Liver (tissue), 9 donors: ENCODE measurements around the gene FBXW7. TPM values are rescaled to one million over a fixed set of nuclear protein-coding genes. Genes with fewer than 3 reads are reported as not detected.

Experiments
- DNase-seq: peaks from one replicate; pipeline ENCODE4 v3.0.0-alpha.2; 2017; ENCODE audit warnings: low spot score
- H3K27ac ChIP-seq, 2 donors: one replicate each; pipeline ENCODE4 v1.7.0; 2013; ENCODE audit warnings: inconsistent platforms in 2 of 2, low read length in 2 of 2, control low read depth in 1 of 2, low read depth in 1 of 2, mild to moderate bottlenecking in 1 of 2
- H3K27me3 ChIP-seq, 4 donors: one replicate each; pipeline versions ENCODE4 v1.6.1 to v1.7.0; 2013; ENCODE audit warnings: low read length in 3 of 4, inconsistent platforms in 1 of 4, mild to moderate bottlenecking in 1 of 4, moderate library complexity in 1 of 4; ENCODE audit not compliant: control insufficient read depth in 4 of 4, insufficient read depth in 4 of 4
- H3K36me3 ChIP-seq, 4 donors: one replicate each; pipeline versions ENCODE4 v1.6.1 to v1.7.0; 2013; ENCODE audit warnings: low read length in 3 of 4, mild to moderate bottlenecking in 3 of 4, low read depth in 1 of 4, moderate library complexity in 1 of 4; ENCODE audit not compliant: control insufficient read depth in 4 of 4, insufficient read depth in 3 of 4
- H3K4me1 ChIP-seq, 4 donors: one replicate each; pipeline versions ENCODE4 v1.6.1 to v1.7.0; 2013; ENCODE audit warnings: low read length in 3 of 4, mild to moderate bottlenecking in 3 of 4, moderate library complexity in 1 of 4; ENCODE audit not compliant: control insufficient read depth in 4 of 4, insufficient read depth in 4 of 4
- H3K4me3 ChIP-seq, 3 donors: one replicate each; pipeline versions ENCODE4 v1.6.1 to v1.7.0; 2013; ENCODE audit warnings: low read length in 3 of 3, control low read depth in 1 of 3, low read depth in 1 of 3, mild to moderate bottlenecking in 1 of 3
- H3K9ac ChIP-seq, 2 donors: one replicate each; pipeline ENCODE4 v1.7.0; 2013; ENCODE audit warnings: low read length in 2 of 2, mild to moderate bottlenecking in 2 of 2, moderate library complexity in 2 of 2, control low read depth in 1 of 2, low read depth in 1 of 2
- H3K9me3 ChIP-seq, 4 donors: one replicate each; pipeline versions ENCODE4 v1.6.1 to v1.7.0; 2013; ENCODE audit warnings: low read length in 3 of 4; ENCODE audit not compliant: control insufficient read depth in 4 of 4
- EGR1 ChIP-seq, 2 donors: IDR thresholded peaks; 2 replicates each; pipeline ENCODE4 v1.6.1; 2016 to 2018; ENCODE audit warnings: antibody characterized with exemption in 2 of 2, low read depth in 2 of 2
- FOXA1 ChIP-seq: IDR thresholded peaks from 2 replicates; pipeline ENCODE4 v1.6.1; 2016; ENCODE audit warnings: antibody characterized with exemption
- FOXA2 ChIP-seq: IDR thresholded peaks from 2 replicates; pipeline ENCODE4 v1.6.1; 2016; ENCODE audit warnings: antibody characterized with exemption
- GABPA ChIP-seq, 2 donors: IDR thresholded peaks in 1 of 2; conservative IDR thresholded peaks in 1 of 2; 2 replicates each; pipeline ENCODE4 v1.6.1; 2016; ENCODE audit warnings: antibody characterized with exemption in 2 of 2, mild to moderate bottlenecking in 1 of 2, moderate library complexity in 1 of 2
- HNF4A ChIP-seq, 2 donors: conservative IDR thresholded peaks; 2 replicates each; pipeline ENCODE4 v1.6.1; 2016; ENCODE audit warnings: antibody characterized with exemption in 2 of 2, mild to moderate bottlenecking in 2 of 2
- HNF4G ChIP-seq: IDR thresholded peaks from 2 replicates; pipeline ENCODE4 v1.6.1; 2016; ENCODE audit warnings: antibody characterized with exemption
- JUND ChIP-seq, 2 donors: IDR thresholded peaks; 2 replicates each; pipeline ENCODE4 v1.6.1; 2016; ENCODE audit warnings: antibody characterized with exemption in 2 of 2
- RAD21 ChIP-seq, 2 donors: IDR thresholded peaks; 2 replicates each; pipeline ENCODE4 v1.6.1; 2016; ENCODE audit warnings: antibody characterized with exemption in 2 of 2, mild to moderate bottlenecking in 2 of 2
- RXRA ChIP-seq, 2 donors: IDR thresholded peaks; 2 replicates each; pipeline ENCODE4 v1.6.1; 2017 to 2018; ENCODE audit warnings: antibody characterized with exemption in 2 of 2, mild to moderate bottlenecking in 1 of 2
- SP1 ChIP-seq: IDR thresholded peaks from 2 replicates; pipeline ENCODE4 v1.6.1; 2018; ENCODE audit warnings: antibody characterized with exemption, mild to moderate bottlenecking
- TAF1 ChIP-seq: conservative IDR thresholded peaks from 2 replicates; pipeline ENCODE4 v1.6.1; 2016; ENCODE audit warnings: antibody characterized with exemption, mild to moderate bottlenecking
- YY1 ChIP-seq: IDR thresholded peaks from 2 replicates; pipeline ENCODE4 v1.6.1; 2016; ENCODE audit warnings: antibody characterized with exemption, mild to moderate bottlenecking
- WGBS: extraction: QIAGEN DNeasy Blood & Tissue Kit; methylation state at CpG from one replicate; pipeline ENCODE4 v1.1.7; 2013; 5-methylcytosine and 5-hydroxymethylcytosine counted together
- polyA plus RNA-seq, 2 donors: library from polyadenylated mRNA; stranded (reverse) in 1 of 2; unstranded in 1 of 2; fragments of 200-250 nt in 1 of 2; fragments of >200 nt in 1 of 2; fragmentation: Nextera tagmentation in 1 of 2; extraction: Ambion mirVana in 1 of 2; gene quantifications; one replicate each; pipeline versions ENCODE4 v1.2.1 to v1.2.3, GENCODE V29; 2013 to 2015
- total RNA-seq, 2 donors: library from RNA; depleted of rRNA; stranded (reverse); fragments of >200 nt; gene quantifications; one replicate each; pipeline ENCODE4 v1.2.3, GENCODE V29; 2014
- TF ChIP-seq, protein P1 (sequence below): IDR thresholded peaks from 2 replicates; pipeline ENCODE4 v1.6.1; 2016; ENCODE audit warnings: antibody characterized with exemption
- TF ChIP-seq, protein P2 (sequence below): IDR thresholded peaks from 2 replicates; pipeline ENCODE4 v1.6.1; 2016; ENCODE audit warnings: antibody characterized with exemption
- TF ChIP-seq, protein P3 (sequence below): IDR thresholded peaks from 2 replicates; pipeline ENCODE4 v1.6.1; 2016; ENCODE audit warnings: antibody characterized with exemption, mild to moderate bottlenecking
- TF ChIP-seq, protein P4 (sequence below): IDR thresholded peaks from 2 replicates; pipeline ENCODE4 v1.6.1; 2016; ENCODE audit warnings: antibody characterized with exemption
- donor health status: healthy.
- donor health status: healthy.
- donor health status: healthy.
- donor health status: healthy.
- donor health status: healthy.

The FBXW7 gene
- total and polyA plus RNA-seq, 4 donors = 4.0 to 56.9 (median 16.1) TPM

DNA sequence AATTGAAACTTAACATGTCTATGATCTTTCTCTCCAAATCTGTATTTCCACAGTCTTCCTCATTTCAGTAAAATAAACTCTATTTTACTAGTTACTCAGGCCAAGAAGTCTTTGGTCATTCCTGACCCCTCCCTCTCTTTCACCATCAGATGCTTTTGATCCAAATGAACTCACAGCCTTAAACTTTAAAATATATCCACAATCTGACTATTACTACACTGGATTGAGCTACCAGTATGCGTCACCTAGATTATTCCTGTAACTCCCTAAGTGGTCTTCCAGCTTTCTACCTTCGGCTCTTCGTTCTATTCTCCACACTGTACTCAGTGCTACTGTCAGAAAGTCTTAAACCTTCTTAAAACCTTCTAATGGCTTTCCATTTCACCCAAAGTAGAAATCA is 195.1 kb downstream of the FBXW7 start:
- Histone ChIP-seq H3K4me3 (no peak overlapping the region), H3K36me3 (peaks cover 0 to 4% (median 3%) of the 10 kb centered on the region in 4 donors), H3K4me1 (no peaks in the 10 kb centered on the region), H3K27me3 (no peaks in the 10 kb centered on the region), H3K9me3 (no peaks in the 10 kb centered on the region), H3K27ac (no peak overlapping the region), H3K9ac (no peak overlapping the region)
- TF ChIP-seq, protein P1, sequence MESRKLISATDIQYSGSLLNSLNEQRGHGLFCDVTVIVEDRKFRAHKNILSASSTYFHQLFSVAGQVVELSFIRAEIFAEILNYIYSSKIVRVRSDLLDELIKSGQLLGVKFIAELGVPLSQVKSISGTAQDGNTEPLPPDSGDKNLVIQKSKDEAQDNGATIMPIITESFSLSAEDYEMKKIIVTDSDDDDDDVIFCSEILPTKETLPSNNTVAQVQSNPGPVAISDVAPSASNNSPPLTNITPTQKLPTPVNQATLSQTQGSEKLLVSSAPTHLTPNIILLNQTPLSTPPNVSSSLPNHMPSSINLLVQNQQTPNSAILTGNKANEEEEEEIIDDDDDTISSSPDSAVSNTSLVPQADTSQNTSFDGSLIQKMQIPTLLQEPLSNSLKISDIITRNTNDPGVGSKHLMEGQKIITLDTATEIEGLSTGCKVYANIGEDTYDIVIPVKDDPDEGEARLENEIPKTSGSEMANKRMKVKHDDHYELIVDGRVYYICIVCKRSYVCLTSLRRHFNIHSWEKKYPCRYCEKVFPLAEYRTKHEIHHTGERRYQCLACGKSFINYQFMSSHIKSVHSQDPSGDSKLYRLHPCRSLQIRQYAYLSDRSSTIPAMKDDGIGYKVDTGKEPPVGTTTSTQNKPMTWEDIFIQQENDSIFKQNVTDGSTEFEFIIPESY = no peak
- TF ChIP-seq FOXA1 (no peak), TAF1 (no peak), JUND (IDR thresholded peaks at IDR 0.05) (no peak), RAD21 (IDR thresholded peaks at IDR 0.05) (no peak), HNF4A (conservative IDR thresholded peaks at IDR 0.05) (no peak), FOXA2 (no peak), YY1 (no peak), RXRA (IDR thresholded peaks at IDR 0.05) (no peak), EGR1 (IDR thresholded peaks at IDR 0.05; ENCODE audit: low read depth in 2 of 2) (no peak), SP1 (no peak), HNF4G (no peak)
- TF ChIP-seq, protein P2, sequence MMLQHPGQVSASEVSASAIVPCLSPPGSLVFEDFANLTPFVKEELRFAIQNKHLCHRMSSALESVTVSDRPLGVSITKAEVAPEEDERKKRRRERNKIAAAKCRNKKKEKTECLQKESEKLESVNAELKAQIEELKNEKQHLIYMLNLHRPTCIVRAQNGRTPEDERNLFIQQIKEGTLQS = no peak
- TF ChIP-seq, protein P3, sequence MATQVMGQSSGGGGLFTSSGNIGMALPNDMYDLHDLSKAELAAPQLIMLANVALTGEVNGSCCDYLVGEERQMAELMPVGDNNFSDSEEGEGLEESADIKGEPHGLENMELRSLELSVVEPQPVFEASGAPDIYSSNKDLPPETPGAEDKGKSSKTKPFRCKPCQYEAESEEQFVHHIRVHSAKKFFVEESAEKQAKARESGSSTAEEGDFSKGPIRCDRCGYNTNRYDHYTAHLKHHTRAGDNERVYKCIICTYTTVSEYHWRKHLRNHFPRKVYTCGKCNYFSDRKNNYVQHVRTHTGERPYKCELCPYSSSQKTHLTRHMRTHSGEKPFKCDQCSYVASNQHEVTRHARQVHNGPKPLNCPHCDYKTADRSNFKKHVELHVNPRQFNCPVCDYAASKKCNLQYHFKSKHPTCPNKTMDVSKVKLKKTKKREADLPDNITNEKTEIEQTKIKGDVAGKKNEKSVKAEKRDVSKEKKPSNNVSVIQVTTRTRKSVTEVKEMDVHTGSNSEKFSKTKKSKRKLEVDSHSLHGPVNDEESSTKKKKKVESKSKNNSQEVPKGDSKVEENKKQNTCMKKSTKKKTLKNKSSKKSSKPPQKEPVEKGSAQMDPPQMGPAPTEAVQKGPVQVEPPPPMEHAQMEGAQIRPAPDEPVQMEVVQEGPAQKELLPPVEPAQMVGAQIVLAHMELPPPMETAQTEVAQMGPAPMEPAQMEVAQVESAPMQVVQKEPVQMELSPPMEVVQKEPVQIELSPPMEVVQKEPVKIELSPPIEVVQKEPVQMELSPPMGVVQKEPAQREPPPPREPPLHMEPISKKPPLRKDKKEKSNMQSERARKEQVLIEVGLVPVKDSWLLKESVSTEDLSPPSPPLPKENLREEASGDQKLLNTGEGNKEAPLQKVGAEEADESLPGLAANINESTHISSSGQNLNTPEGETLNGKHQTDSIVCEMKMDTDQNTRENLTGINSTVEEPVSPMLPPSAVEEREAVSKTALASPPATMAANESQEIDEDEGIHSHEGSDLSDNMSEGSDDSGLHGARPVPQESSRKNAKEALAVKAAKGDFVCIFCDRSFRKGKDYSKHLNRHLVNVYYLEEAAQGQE = no peak
- TF ChIP-seq, protein P4, sequence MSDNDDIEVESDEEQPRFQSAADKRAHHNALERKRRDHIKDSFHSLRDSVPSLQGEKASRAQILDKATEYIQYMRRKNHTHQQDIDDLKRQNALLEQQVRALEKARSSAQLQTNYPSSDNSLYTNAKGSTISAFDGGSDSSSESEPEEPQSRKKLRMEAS = no peak
- no peak for DNase-seq
- WGBS = over 99% methylated on average over 3 of the region's 3 CpGs

DNA sequence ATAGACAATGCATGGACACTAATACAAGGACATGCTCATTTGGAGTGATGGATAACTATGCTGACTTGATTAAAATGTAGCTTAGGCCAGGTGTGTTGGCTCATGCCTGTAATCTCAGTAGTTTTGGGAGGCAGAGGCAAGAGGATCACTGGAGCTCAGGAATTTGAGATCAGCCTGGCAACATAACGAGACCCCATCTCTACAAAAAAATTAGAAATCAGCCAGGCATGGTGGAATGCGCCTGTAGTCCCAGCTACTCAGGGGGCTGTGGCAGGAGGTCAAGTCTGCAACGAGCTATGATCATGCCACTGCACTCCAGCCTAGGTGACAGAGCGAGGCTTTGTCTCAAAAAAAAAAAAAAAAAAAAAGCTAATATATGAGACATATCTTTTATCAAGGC is 196.3 kb downstream of the FBXW7 start:
- H3K4me3 ChIP-seq = no peak overlapping the region
- H3K9me3 ChIP-seq = no peaks in the 10 kb centered on the region
- H3K4me1 ChIP-seq = no peaks in the 10 kb centered on the region
- 98% methylated on average over 4 of the region's 4 CpGs for WGBS
- H3K9ac ChIP-seq = no peak overlapping the region
- H3K27ac ChIP-seq = no peak overlapping the region
- peaks cover 0 to 4% (median 4%) of the 10 kb centered on the region in 4 donors for H3K36me3 ChIP-seq
- no peaks in the 10 kb centered on the region for H3K27me3 ChIP-seq
- DNase-seq = no peak
- TF ChIP-seq HNF4A (conservative IDR thresholded peaks at IDR 0.05) (no peak), EGR1 (IDR thresholded peaks at IDR 0.05; ENCODE audit: low read depth in 2 of 2) (no peak), JUND (IDR thresholded peaks at IDR 0.05) (no peak), HNF4G (no peak), SP1 (no peak), GABPA (IDR thresholded peaks at IDR 0.05 in 1 of 2, conservative IDR thresholded peaks at IDR 0.05 in 1 of 2) (no peak), RXRA (IDR thresholded peaks at IDR 0.05) (no peak), TAF1 (no peak), YY1 (no peak), RAD21 (IDR thresholded peaks at IDR 0.05) (no peak), FOXA1 (no peak)
- TF ChIP-seq, protein P3 = no peak
- TF ChIP-seq, protein P2 = no peak
- TF ChIP-seq, protein P1 = no peak
